ENCODE measurements around the gene CLASRP. TPM values are rescaled to one million over a fixed set of nuclear protein-coding genes. Genes with fewer than 3 reads are reported as not detected.

The CLASRP gene
- 100 to 1,000 TPM in 1 of 3 donors, 10 to 100 TPM in 2; 79.4 to 113 (median 93.2) TPM for total RNA-seq
- long read RNA-seq, donor 1, transcript CLASRP-201 (21 exons, 2,234 nt), result minor isoform, 6 of 48 reads
- long read RNA-seq, donor 1, transcript CLASRP-202 (21 exons, 2,213 nt), result major isoform, 7 of 48 reads
- long read RNA-seq, donor 1, partial matches to known transcripts, result 21 of 48 reads
- long read RNA-seq, donor 1, other reads (novel, unspliced or antisense), result 14 of 48 reads
- long read RNA-seq, donor 2, transcript CLASRP-201 (21 exons, 2,234 nt), result major isoform, 5 of 13 reads
- long read RNA-seq, donor 2, partial matches to known transcripts, result 4 of 13 reads
- long read RNA-seq, donor 2, other reads (novel, unspliced or antisense), result 1 of 13 reads

- intact Hi-C loops (cut with DNase I, micrococcal nuclease), result no loop called here
- Histone ChIP-seq H3K9me3 (no peaks in the 10 kb centered on the region), H3K4me3 (peak within 1 kb of the TSS; percentile 94), H3K4me1 (ENCODE audit: low read depth) (peaks cover 23% of the 10 kb centered on the region), H3K36me3 (ENCODE audit: low read depth) (no peaks in the 10 kb centered on the region)
- peak; percentile 93 to 94 (median 94) for DNase-seq
- peak; percentile 99 for ATAC-seq
- no peak for TF ChIP-seq CTCF (IDR thresholded peaks at IDR 0.05)
Observed at GRCh38 chr19:45038931-45039893, at the start of gene CLASRP. Gene CLASRP, plus strand, starts transcription at chr19:45039045. Its CDS starts 1,168 bp downstream, at chr19:45040213.

- Histone ChIP-seq H3K36me3 (ENCODE audit: low read depth) (no peaks in the 10 kb centered on the region), H3K4me1 (ENCODE audit: low read depth) (no peaks in the 10 kb centered on the region), H3K9me3 (no peaks in the 10 kb centered on the region), H3K4me3 (no peak overlapping the region)
- DNase-seq (no peak), ATAC-seq (no peak)
- intact Hi-C loops (cut with DNase I, micrococcal nuclease), result no loop called here
- no peak for TF ChIP-seq CTCF (IDR thresholded peaks at IDR 0.05)
Observed at GRCh38 chr19:44990459-44990858, 48.4 kb upstream of the CLASRP start.

- Histone ChIP-seq H3K4me3 (no peak overlapping the region), H3K9me3 (no peaks in the 10 kb centered on the region), H3K4me1 (ENCODE audit: low read depth) (no peaks in the 10 kb centered on the region), H3K36me3 (ENCODE audit: low read depth) (no peaks in the 10 kb centered on the region)
- peak; percentile 58 for ATAC-seq
- no peak for TF ChIP-seq CTCF (IDR thresholded peaks at IDR 0.05)
- intact Hi-C loops (cut with DNase I, micrococcal nuclease), result no loop called here
- DNase-seq, result no peak
Observed at GRCh38 chr19:44990966-44991365, 47.9 kb upstream of the CLASRP start.

GRCh38 chr19:44992336-44993163 lies 46.3 kb upstream of the CLASRP start:
- no peaks in the 10 kb centered on the region for H3K36me3 ChIP-seq (ENCODE audit: low read depth)
- intact Hi-C loops (cut with DNase I, micrococcal nuclease), result no loop called here

More at GRCh38 chr19:44992336-44993163, 46.3 kb upstream of the CLASRP start:
- ATAC-seq (no peak), DNase-seq (no peak)
- H3K4me1 ChIP-seq (ENCODE audit: low read depth), result no peaks in the 10 kb centered on the region
- no peaks in the 10 kb centered on the region for H3K9me3 ChIP-seq
- no peak overlapping the region for H3K4me3 ChIP-seq
- TF ChIP-seq CTCF (IDR thresholded peaks at IDR 0.05), result no peak
